ENCODE results near the gene POC1A.

The POC1A gene

GRCh38 chr3:52154135-52155094 is at the start of gene POC1A:
Gene POC1A (minus strand): TSS chr3:52154423. CDS start chr3:52154372, 51 bp downstream.
- peak; percentile 94 for DNase-seq

- DNase-seq: no peak
Observed at GRCh38 chr3:52203701-52204100, 49.5 kb upstream of the POC1A start.

GRCh38 chr3:52202384-52203077 is 48.3 kb upstream of the POC1A start:
- DNase-seq: no peak

GRCh38 chr3:52200981-52201679 is 46.9 kb upstream of the POC1A start:
- DNase-seq: no peak

- DNase-seq: no peak
Observed at GRCh38 chr3:52198643-52199608, 44.7 kb upstream of the POC1A start.

- DNase-seq: peak; percentile 77
Observed at GRCh38 chr3:52197842-52198625, 43.8 kb upstream of the POC1A start, which contains the start of gene ALAS1. Gene ALAS1 (plus strand): TSS chr3:52198160. CDS start chr3:52199242, 1,082 bp downstream.

GRCh38 chr3:52197499-52197841 is 43.2 kb upstream of the POC1A start:
- DNase-seq: no peak

GRCh38 chr3:52196977-52197376 is 42.8 kb upstream of the POC1A start:
- no peak for DNase-seq

GRCh38 chr3:52195823-52196331 is 41.7 kb upstream of the POC1A start:
- no peak for DNase-seq

- DNase-seq: no peak
Observed at GRCh38 chr3:52195291-52195597, 41.0 kb upstream of the POC1A start.

GRCh38 chr3:52194485-52195290 is 40.5 kb upstream of the POC1A start:
- no peak for DNase-seq

- DNase-seq: no peak
Observed at GRCh38 chr3:52193065-52193464, 38.8 kb upstream of the POC1A start.

GRCh38 chr3:52191663-52192062 is 37.4 kb upstream of the POC1A start:
- no peak for DNase-seq

- no peak for DNase-seq
Observed at GRCh38 chr3:52190294-52191074, 36.3 kb upstream of the POC1A start.

- no peak for DNase-seq
Observed at GRCh38 chr3:52188556-52188955, 34.3 kb upstream of the POC1A start.

GRCh38 chr3:52186729-52187128 is 32.5 kb upstream of the POC1A start:
- DNase-seq: no peak

- DNase-seq: no peak
Observed at GRCh38 chr3:52185837-52186236, 31.6 kb upstream of the POC1A start.

- DNase-seq: no peak
Observed at GRCh38 chr3:52185311-52185710, 31.1 kb upstream of the POC1A start.

GRCh38 chr3:52184690-52185089 is 30.5 kb upstream of the POC1A start:
- DNase-seq: no peak
